Inflammatory macrophage (primary cell): ENCODE measurements around the gene ST8SIA6.
"Not testable (repeated sequence)": the region's sequence is repeated elsewhere in the genome, so short reads cannot be mapped to it uniquely, and the experiment has no call there.

Source experiments
- DNase-seq, 2 donors: peaks; one replicate each; pipeline ENCODE4 v3.0.0-alpha.2; 2020 to 2022

The ST8SIA6 gene

DNA sequence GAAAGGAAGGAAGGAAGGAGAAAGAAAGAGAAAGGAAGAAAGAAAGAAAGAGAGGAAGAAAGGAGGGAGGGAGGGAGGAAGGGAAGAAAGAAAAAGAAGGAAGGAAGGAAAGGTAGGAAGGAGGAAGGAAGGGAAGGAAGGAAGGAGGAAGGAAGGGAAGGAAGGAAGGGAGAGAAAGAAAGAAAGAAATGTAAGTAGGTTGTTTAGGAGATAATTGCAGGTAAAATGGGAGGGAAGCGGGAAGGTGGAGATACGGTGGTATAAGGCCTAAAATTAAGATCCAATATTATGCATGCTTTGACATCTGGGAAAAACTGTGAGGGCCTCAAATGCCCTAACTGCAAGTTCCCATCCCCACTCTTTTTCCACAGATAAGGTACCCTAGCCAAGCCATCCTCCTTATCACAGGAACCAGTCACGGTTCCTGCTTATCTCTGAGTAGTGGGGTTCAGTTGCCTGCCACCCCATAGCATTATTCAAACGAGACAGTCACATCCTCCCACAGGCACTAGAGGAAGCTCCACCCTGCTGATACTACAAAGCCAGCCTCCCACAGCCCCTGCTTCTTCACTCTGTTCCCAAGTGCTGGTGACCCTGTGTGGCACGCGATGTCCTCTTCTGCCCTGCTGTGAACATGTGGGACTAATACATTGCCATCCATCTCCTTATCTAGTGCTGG, 28.7 kb downstream of the ST8SIA6 start:
- peak in 1 of 2 donors; percentile 14 for DNase-seq

DNA sequence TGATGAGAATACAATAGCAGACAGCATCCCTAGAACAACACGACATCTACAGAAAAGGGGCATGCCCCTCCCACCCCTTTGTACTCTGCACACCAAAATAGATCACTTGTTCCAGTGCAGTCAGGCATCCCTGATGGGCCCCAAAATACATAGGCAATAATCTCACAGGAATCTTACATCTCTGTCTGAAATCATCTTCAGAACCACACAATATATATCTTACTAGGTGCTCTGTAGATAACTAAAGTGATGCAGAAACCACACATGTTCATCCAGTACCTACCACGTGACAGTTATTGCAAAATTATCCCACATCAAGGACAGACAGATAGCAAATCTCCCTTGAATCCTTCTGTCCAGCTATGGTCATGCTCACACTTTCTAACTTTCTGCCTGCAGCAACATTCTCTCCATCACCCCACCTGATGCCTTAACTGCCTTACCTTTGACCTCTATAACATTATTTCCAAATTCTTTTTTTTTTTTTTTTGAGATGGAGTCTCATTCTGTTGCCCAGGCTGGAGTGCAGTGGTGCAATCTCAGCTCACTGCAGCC, 30.7 kb downstream of the ST8SIA6 start:
- no peak for DNase-seq

DNA sequence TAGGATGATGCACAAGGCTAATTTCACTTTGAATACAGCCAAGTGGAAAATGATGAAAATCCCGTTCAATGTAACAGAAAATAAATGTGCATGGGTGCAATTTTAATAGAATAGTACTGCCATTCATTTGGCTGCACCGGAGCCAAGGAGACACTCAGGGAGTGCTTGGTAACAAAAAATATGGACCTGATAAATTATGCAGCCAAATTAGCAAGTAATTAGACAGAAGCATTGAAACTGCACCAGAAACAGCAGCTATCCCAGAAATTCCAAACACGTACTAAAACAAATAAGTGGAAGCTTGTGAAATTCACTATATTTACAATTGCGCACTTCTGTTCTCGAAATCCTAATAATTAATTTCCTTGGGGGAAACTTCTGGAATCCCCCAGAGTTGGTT, 31.5 kb downstream of the ST8SIA6 start:
- DNase-seq: no peak

DNA sequence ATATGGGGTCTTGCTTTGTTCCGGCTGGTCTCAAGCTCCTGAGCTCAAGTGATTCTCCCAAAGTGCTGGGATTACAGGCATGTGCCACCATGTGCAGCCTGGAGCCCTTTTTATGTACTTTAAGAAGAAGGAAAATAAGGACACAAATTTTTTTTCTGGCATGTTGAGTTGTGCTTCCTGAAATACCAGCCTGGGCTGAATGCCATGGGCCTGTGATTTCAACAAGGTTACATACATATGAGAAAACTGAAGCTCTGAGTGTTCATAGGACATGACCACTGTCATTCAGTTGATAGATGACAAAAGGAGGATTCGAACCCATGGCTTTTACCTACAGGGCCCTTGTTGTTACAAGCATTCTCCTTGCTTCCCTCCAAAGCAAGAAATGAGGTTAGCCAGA, 36.1 kb downstream of the ST8SIA6 start:
- DNase-seq: no peak

GRCh38 chr10:17416442-17417211, 37.8 kb downstream of the ST8SIA6 start:
- DNase-seq: no peak

GRCh38 chr10:17415046-17415658, 39.2 kb downstream of the ST8SIA6 start:
- no peak for DNase-seq

- DNase-seq: no peak
Measured at GRCh38 chr10:17414484-17414883, 39.9 kb downstream of the ST8SIA6 start.

GRCh38 chr10:17413876-17414275, 40.5 kb downstream of the ST8SIA6 start:
- no peak for DNase-seq

DNA sequence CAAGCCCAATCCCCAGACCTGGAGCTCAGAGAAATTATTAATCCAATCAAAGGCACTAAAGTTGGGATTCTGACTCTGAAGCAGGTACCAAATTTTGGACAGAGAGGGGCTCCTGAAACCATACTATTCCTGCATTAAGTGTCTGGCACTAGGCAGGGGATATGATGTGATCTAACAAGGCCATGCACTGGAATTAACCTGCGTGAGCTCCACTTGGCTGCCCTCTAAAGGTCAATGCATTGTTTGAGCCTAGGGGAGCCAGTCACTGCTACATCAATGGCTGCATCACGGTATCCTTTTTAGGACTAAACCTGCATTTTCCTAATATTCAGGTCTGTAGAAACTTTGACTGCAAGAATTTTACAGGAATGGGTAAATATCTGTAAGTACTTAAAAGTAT, 42.1 kb downstream of the ST8SIA6 start:
- no peak for DNase-seq

DNA sequence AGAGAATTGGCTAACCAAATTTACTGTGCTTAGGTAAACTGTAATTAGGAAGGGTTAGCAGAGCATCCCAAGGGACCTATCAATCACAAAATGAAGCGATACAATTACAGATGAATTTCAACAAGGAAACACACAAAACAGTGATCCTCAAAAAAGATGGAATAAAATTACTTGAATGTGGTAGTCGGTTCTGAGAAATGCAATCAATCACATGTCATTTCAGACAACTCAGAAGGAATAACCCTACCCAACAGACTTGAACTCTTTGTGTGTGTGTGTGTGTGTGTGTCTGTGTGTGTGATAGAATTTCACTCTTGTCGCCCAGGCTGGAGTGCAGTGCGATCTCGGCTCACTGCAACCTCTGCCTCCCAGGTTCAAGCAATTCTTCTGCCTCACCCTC, 43.5 kb downstream of the ST8SIA6 start:
- no peak for DNase-seq

GRCh38 chr10:17409170-17409733, 45.1 kb downstream of the ST8SIA6 start:
- DNase-seq: peak in 1 of 2 donors; percentile 19

DNA sequence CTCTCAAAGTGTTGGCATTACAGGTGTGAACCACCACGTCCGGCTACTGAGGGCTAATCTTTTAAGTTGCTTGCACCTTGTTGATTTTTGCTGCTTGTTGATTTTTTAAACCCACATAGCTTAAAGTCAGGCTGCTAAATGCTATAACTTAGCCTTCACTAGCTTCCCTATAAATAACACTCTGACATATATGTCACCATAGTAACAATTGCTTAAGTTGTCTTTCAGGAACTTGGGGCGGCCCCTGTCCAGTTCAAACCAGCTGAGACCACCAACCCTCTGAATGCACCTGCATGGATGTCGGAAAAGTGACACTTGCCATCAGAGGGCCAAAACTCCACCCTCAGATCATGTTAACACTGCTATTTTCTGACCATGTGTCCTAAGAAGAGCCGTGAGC, 47.3 kb downstream of the ST8SIA6 start:
- DNase-seq: peak in 1 of 2 donors; percentile 15

DNA sequence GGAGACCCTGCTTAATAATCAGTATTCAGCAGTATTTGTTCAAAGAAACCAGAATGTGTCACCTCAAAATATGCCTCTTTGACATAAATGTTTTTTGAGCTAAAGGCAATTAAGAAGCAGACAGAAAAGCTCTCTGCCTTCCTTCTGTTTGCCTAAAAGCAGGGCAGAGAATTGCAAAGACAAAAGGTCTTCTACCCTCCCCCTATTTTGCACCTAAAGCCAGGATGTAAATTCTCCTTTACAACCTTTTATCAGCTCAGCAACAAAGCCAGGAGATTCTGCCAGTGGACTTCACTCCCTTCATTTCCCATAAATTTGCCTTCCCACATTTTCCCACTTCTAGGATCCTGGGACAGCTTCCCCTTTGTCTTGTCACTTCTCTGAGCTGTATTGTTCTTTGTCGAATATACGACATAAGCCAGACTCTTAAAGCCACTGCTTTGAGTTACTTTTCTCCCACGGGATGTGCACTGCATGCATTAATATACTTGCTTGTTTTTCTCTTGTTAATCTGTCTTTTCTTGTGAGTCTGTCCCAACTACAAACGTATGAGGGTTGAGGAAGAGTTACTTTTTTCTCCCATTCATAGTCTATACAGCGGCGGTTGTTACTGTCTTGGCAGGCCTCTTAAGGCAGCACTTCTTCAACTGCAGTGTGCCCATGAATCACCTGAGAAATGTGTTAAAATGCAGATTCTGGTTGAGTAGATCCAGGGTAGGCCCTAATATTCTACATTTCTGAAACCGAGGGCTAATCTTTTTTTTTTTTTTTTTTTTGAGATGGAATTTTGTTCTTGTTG, 48.2 kb downstream of the ST8SIA6 start:
- DNase-seq: no peak

GRCh38 chr10:17403161-17403560, 51.2 kb downstream of the ST8SIA6 start:
- no peak for DNase-seq

GRCh38 chr10:17402040-17402439, 52.4 kb downstream of the ST8SIA6 start:
- not testable (repeated sequence) for DNase-seq

GRCh38 chr10:17396004-17396403, 58.4 kb downstream of the ST8SIA6 start:
- no peak for DNase-seq

DNA sequence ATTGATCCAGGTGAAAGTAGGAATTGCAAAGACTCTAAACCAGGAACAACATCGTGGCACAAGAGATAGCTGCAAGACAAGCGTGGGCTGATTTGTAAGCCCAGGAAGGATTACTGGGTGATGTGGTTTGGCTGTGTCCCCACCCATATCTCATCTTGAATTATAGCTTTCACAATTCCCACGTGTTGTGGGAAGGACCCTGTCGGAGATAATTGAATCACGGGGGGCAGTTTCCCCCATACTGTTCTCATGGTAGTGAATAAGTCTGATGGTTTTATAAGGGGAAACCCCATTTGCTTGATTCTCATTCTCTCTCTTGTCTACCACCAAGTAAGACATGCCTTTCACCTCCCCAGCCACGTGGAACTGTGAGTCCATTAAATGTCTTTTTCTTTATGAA, 59.5 kb downstream of the ST8SIA6 start:
- DNase-seq: peak; percentile 27 to 32

DNA sequence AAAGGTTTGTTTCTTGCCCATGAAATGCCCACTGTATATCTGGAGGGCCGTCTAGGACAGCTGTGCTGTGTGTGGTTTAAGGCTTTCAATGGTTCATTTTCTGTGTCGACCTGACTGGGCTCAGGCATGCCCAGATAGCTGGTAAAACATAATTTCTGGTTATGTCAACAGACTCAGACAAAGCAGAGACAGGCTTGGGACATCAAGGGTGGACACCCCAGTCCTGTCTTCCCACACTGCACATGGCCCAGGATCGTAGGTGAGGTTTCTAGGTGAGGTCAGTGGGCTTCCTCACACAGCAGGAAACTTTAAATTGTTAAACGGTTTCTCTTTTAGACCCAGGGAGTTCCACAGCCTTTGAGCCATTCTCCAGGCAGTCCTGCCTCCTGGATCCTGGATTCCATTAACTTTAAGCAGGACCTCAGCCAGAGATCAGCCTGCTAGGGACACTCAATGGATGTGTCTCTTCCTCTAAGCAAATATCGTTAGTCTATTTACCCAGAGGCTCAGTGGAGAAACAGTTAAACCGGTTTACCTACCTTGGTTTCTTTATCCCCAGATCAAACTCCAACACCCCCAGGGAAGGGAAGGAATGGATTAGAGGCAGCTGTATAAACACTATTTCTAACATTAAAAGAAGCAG, 66.4 kb downstream of the ST8SIA6 start:
- DNase-seq: no peak

- DNase-seq: no peak
Measured at GRCh38 chr10:17386616-17387075, 67.7 kb downstream of the ST8SIA6 start.

- no peak for DNase-seq
Measured at GRCh38 chr10:17386021-17386420, 68.4 kb downstream of the ST8SIA6 start.

- DNase-seq: no peak
Measured at GRCh38 chr10:17385066-17385465, 69.3 kb downstream of the ST8SIA6 start.
